CD4-positive, alpha-beta T cell treated with Interferon gamma for 1 hour (primary cell): ENCODE measurements around the gene TIGD1.
"Not testable (repeated sequence)": the region's sequence is repeated elsewhere in the genome, so short reads cannot be mapped to it uniquely, and the experiment has no call there.

ENCODE experiments used
- DNase-seq: peaks from one replicate; pipeline ENCODE4 v3.0.0-alpha.2; 2020

TIGD1 gene

DNA sequence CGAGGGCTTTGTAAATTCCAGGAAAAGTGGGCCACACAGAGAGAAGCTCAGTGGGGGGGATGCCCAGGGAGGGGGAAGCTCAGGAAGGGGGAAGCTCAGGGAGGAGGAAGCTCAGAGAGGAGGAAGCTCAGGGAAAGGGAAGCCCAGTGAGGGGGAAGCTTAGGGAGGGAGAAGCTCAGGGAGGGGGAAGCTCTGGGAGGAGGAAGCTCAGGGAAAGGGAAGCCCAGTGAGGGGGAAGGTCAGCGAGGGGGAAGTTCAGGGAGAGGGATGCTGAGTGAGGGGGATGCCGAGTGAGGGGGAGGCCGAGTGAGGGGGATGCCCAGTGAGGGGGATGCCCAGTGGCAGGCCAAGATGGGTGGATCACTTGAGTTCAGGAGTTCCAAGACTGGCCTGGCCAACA, 11.7 kb downstream of the TIGD1 start:
- peak; percentile 17 for DNase-seq

- DNase-seq = no peak
Measured at GRCh38 chr2:232537499-232537898, 12.9 kb downstream of the TIGD1 start.

GRCh38 chr2:232537079-232537478, 13.3 kb downstream of the TIGD1 start:
- no peak for DNase-seq

DNA sequence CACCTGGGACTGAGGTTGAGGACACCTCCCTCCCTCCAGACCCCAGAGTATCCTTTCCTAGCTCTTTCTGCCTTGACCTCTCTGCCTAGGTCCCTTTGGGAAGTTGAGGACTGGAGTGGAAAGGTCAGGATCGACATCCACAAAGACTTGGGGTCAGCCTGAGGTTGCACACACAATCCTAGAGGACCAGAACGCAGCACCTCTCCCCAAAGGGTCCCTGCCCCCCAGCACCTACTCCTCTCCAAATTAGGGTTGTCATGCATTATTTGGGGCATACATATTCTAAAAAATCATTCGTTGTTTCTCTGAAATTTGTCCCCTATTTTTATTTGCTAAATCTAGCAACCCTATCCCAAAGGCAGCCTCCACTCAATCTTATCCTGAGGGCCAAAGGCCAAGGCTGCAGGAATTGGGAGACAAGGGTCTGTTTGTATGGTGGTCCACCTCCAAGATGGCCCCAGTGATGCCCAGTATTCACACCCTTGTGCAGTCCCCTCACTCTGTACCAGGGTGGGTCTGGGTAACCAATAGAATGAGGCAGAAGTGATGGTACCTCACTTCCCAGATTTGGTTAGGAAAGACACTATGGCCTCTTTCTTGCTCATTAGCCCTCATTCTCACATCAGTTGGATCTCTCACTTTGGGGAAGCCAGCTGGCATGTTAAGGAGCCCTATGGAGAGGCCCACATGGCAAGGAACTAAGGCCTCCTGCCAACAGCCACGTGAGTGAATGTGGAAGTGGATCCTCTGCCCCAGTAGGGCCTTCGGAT, 14.4 kb downstream of the TIGD1 start:
- DNase-seq = no peak

DNA sequence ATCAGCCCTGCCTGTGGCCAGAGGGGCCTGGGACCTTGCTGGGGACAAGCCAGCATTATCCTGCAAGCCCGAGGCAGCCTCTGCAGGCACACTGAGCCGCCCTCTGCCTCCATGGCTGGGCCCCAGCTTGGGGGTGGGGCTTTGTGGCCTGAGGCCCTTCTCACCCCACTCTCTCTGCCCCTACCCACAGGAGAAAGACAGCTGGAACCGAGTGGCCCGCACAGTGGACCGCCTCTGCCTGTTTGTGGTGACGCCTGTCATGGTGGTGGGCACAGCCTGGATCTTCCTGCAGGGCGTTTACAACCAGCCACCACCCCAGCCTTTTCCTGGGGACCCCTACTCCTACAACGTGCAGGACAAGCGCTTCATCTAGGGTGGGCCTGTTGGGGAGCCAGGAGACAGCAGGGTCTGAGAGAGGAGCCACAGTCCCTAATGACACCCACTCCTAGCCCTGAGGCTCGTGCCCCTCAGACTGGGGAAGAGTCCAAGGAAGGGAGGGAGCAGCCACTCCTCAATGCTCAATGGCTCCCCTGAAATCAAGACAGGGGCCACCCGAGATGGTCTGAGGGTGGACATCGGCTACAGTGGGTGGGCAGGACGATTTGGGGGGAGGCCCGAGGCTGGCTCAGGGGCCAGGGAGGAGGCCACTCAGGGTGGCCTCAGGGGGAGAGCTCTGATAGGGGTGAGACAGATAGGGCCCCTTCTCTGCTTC, 15.3 kb downstream of the TIGD1 start:
- DNase-seq = no peak

DNA sequence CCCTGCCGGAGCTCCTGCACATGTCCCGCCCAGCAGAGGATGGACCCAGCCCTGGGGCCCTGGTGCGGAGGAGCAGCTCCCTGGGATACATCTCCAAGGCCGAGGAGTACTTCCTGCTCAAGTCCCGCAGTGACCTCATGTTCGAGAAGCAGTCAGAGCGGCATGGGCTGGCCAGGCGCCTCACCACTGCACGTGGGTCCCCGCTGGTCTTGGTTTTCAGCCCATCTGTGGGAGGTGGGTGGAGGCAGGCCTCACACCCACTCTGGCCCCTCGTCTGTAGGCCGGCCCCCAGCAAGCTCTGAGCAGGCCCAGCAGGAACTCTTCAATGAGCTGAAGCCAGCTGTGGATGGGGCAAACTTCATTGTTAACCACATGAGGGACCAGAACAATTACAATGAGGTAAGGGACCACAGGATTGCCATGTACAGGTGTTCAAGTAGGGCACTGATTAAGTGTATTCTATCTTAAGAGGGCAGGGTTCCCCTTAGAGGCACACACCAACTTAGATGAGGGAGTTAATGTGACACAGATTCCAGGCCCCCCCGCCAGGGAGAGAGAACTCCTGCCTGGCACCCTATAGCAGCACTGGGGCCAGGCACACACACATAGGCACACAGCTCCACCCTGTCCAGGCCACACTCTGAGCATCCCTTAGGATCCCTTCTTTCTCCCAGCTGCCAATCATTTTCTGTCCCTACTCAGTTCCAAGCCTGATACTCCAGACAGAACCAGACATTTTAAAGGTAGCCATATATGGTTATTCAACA, 16.2 kb downstream of the TIGD1 start:
- DNase-seq = no peak

- DNase-seq = not testable (repeated sequence)
Measured at GRCh38 chr2:232532821-232533220, 17.5 kb downstream of the TIGD1 start.

DNA sequence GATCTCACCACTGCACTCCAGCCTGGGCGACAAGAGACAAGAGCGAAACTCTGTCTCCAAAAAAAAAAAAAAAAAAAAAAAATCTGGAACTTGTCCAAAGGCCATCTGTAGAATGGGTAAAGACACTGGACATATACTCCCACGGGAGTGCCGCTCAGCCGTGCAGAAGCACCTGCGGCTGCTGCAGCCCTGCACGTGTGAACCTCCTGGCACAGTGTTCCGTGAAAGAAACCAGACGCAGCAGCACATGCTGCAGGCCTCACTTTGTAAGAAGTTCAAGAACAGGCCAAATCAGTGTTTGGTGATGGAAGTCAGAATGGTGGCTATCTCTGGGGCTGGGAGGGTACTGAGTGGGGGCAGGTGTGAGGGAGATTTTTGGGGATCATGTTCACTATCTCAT, 17.9 kb downstream of the TIGD1 start:
- no peak for DNase-seq

GRCh38 chr2:232530626-232531260, 19.6 kb downstream of the TIGD1 start:
- no peak for DNase-seq

DNA sequence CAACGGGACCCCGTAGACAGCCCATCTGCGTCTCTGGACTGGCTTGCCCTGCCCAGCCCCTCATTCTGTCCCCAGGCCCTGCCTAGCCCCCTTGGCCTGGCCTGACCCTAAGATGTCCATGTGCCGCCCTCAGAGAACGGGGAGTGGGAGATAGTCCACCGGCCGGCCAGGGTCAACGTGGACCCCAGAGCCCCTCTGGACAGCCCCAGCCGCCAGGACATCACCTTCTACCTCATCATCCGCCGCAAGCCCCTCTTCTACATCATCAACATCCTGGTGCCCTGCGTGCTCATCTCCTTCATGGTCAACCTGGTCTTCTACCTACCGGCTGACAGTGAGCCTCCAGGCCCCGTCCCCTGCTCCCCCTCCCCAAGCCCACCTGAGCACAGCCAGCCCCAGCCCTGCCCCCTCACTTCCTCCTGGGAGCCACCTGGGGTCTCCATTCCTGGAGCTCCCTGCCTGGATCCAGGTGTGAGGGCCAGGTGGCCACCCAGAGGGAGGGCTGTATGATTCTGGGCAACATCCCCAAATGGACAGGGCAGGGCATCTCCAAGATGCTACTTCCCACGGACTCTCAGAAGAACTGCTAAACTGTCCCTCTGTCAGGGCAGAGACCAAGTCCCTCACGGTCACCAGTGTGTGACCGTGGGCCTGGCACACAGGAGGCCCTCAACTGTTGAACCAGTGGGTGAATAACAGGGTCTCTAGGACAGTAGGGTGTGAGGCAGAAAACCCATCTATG, 20.4 kb downstream of the TIGD1 start:
- no peak for DNase-seq

- DNase-seq = no peak
Measured at GRCh38 chr2:232528746-232529460, 21.5 kb downstream of the TIGD1 start.

GRCh38 chr2:232527905-232528470, 22.4 kb downstream of the TIGD1 start:
- DNase-seq = no peak

- DNase-seq = no peak
Measured at GRCh38 chr2:232526372-232526941, 23.9 kb downstream of the TIGD1 start.

DNA sequence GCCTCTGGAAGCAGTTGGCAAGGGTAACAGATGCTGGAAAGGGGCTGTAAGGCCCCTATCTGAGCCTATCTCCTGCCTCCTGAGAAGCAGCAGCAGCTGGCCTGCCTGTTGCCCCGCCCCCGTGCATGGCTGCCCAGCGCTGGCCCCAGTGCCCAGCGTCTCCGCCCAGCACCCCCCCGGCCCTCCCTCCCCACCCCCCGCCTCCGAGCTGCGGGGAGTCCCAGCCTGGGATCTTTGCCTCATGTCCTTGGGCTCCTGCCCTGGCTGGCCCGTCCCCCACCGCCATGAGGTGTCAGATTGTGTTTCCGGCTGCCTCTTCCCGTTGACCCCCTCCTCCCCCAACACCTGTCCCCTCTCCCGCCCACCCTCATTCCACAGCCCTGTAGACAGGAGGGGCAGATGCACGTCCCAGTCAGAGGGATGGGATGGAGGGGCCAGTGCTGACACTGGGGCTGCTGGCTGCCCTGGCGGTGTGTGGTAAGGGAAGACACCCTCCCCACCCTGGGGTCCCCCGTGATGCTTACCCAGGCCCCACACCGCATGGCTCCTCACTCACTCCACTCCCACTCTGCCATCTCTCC, 24.5 kb downstream of the TIGD1 start, which contains the start of gene CHRND:
Gene CHRND, plus strand, starts transcription at position 370 of the 581 bp plus-strand sequence. Its CDS starts 56 bp downstream, at position 426.
- DNase-seq = no peak

DNA sequence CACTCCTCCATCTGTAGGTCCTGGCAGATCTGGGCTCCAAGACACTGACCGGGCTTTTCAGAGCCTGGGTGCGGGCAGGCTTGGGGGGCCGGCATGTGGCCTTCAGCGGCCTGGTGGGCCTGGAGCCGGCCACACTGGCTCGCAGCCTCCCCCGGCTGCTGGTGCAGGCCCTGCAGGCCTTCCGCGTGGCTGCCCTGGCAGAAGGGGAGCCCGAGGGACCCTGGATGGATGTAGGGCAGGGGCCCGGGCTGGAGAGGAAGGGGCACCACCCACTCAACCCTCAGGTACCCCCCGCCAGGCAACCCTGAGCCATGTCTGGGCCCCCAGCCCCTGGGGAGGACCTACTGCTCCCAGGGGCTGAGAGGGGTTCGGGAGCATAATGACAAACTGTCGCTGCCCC, 25.2 kb downstream of the TIGD1 start:
- DNase-seq = no peak

DNA sequence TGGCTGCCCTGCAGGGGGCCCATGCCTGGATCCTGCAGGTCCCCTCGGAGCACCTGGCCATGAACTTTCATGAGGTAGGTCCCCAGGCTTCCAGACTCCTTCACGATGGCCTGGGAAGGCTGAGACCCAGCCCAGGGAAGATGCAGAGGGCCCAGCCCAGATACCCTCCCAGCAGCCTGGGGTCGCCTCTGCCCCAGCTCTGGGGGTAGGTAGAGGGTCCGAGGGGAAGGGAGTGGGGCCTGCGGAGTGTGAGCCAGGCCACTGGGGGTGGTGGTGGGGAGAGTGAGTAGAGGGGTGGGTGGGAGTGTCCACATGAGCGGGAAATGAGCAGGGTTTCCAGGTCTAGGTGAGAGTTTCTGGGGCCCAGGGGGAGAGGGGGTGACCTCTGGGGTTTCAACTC, 25.6 kb downstream of the TIGD1 start:
- no peak for DNase-seq

GRCh38 chr2:232523682-232524597, 26.4 kb downstream of the TIGD1 start:
- no peak for DNase-seq

DNA sequence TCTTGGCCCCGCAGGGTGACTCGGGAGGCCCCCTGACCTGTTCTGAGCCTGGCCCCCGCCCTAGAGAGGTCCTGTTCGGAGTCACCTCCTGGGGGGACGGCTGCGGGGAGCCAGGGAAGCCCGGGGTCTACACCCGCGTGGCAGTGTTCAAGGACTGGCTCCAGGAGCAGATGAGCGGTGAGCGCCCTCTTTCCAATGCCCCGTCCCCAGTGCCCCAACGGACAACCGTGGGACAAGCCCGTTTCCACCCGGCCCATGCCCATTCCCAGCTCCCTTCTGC, 27.0 kb downstream of the TIGD1 start:
- DNase-seq = no peak

DNA sequence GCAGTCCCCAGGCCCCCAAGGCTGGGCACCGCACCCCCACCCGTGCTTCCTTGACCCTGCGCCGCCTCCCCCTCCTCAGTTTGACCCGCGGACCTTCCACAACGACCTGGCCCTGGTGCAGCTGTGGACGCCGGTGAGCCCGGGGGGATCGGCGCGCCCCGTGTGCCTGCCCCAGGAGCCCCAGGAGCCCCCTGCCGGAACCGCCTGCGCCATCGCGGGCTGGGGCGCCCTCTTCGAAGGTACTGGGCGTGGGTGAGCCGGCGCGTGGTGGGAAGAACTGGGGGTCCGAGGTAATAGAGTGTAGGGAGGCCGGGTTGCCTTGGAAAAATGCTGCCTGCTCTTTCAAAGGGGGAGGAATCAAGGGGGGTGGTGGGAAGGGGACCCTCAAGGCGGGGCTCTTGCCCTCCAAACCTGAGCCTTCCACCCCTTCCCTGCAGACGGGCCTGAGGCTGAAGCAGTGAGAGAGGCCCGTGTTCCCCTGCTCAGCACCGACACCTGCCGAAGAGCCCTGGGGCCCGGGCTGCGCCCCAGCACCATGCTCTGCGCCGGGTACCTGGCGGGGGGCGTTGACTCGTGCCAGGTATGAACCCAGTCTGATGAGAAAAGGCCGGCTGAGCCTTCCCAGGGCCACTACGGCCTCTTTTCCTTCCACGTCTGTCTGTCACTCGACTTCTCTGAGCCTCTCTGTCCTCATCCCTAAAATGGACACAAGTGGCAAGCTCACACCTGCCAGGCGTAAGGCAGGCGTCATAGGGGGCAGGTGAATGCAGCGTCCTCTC, 27.5 kb downstream of the TIGD1 start:
- no peak for DNase-seq
